ENCODE results near the gene ASPDH.

DNA sequence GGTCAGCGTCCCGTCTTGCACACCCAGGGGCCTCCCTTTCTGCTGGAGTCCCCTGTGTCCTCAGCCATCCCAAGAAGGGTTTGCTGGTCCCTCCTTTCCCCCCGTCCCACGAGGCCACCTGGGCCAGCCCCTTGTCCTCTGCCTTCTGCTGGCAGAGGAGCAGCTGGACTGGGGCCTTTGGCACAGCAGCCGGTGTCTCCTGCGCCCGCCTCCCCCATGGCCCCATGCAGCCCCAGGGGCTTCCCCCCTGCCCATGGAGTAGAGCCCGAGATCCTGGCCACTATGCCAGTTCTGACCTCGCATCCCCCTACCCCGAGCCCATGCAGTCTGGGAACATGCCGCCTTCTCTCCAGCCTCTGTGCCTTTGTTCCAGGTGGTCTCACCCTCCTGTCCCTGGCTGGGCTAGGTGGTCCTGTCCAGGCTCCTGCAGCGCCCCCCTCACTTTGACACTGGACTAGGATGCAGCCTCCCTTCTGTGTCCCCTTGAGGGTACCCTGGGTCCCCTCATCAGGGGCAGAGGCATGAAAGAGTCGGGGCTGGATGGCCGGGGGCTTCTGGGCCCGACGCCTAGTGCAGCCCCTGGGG, 31.4 kb downstream of the ASPDH start:
- TF ChIP-seq, protein P1, sequence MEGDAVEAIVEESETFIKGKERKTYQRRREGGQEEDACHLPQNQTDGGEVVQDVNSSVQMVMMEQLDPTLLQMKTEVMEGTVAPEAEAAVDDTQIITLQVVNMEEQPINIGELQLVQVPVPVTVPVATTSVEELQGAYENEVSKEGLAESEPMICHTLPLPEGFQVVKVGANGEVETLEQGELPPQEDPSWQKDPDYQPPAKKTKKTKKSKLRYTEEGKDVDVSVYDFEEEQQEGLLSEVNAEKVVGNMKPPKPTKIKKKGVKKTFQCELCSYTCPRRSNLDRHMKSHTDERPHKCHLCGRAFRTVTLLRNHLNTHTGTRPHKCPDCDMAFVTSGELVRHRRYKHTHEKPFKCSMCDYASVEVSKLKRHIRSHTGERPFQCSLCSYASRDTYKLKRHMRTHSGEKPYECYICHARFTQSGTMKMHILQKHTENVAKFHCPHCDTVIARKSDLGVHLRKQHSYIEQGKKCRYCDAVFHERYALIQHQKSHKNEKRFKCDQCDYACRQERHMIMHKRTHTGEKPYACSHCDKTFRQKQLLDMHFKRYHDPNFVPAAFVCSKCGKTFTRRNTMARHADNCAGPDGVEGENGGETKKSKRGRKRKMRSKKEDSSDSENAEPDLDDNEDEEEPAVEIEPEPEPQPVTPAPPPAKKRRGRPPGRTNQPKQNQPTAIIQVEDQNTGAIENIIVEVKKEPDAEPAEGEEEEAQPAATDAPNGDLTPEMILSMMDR (IDR thresholded peaks at IDR 0.05) = no peak
- no peak for TF ChIP-seq POLR2A (IDR thresholded peaks at IDR 0.05)
- TF ChIP-seq EP300 (IDR thresholded peaks at IDR 0.05) = no peak
